Mesenchymal stem cell (in vitro differentiated cells and primary cell): ENCODE results near the gene BCO1.

Experiments used
- DNase-seq: peaks from one replicate; pipeline ENCODE4 v3.0.0-alpha.2; 2013
- H2AFZ ChIP-seq: one replicate; pipeline ENCODE4 v1.6.1; 2013; ENCODE audit warnings: low read depth, mild to moderate bottlenecking, control low read depth, inconsistent platforms, low read length, moderate library complexity
- H2AK5ac ChIP-seq: 2 replicates; pipeline ENCODE4 v1.6.1; 2013; ENCODE audit warnings: low read length, moderate library complexity, mild to moderate bottlenecking, inconsistent platforms; ENCODE audit not compliant: severe bottlenecking
- H2BK120ac ChIP-seq: one replicate; pipeline ENCODE4 v1.6.1; 2013; ENCODE audit warnings: low read depth, mild to moderate bottlenecking, inconsistent platforms, low read length, moderate library complexity
- H2BK12ac ChIP-seq, 2 experiments: one replicate each; pipeline ENCODE4 v1.6.1; 2013; ENCODE audit warnings: inconsistent platforms in 2 of 2, low read length in 2 of 2, mild to moderate bottlenecking in 2 of 2, moderate library complexity in 2 of 2, control low read depth in 1 of 2
- H2BK15ac ChIP-seq: one replicate; pipeline ENCODE4 v1.6.1; 2013; ENCODE audit warnings: mild to moderate bottlenecking, low read depth, inconsistent platforms; ENCODE audit not compliant: poor library complexity, severe bottlenecking
- H2BK5ac ChIP-seq: 2 replicates; pipeline ENCODE4 v1.6.1; 2013; ENCODE audit warnings: low read depth, mild to moderate bottlenecking, low read length, control low read depth, inconsistent platforms; ENCODE audit not compliant: poor library complexity, severe bottlenecking
- H3K14ac ChIP-seq, 2 experiments: one replicate each; pipeline ENCODE4 v1.6.1; 2013; ENCODE audit warnings: inconsistent platforms in 2 of 2, low read length in 2 of 2, control low read depth in 1 of 2, mild to moderate bottlenecking in 1 of 2, moderate library complexity in 1 of 2
- H3K18ac ChIP-seq, 2 experiments: one replicate each; pipeline ENCODE4 v1.6.1; 2013; ENCODE audit warnings: inconsistent platforms in 2 of 2, low read length in 2 of 2, control low read depth in 1 of 2, low read depth in 1 of 2, mild to moderate bottlenecking in 1 of 2
- H3K23ac ChIP-seq, 2 experiments: one replicate each; pipeline ENCODE4 v1.6.1; 2013; ENCODE audit warnings: inconsistent platforms in 2 of 2, low read length in 2 of 2, mild to moderate bottlenecking in 2 of 2, moderate library complexity in 2 of 2, control low read depth in 1 of 2
- H3K27ac ChIP-seq: 2 replicates; pipeline ENCODE4 v1.5.1; 2013; ENCODE audit warnings: mild to moderate bottlenecking, moderate library complexity, low read length, control low read depth, inconsistent platforms; ENCODE audit not compliant: poor library complexity, severe bottlenecking
- H3K27me3 ChIP-seq, 2 experiments: 2 replicates each; pipeline versions ENCODE4 v1.6.1 to v1.7.0; 2013; ENCODE audit warnings: low read length in 2 of 2, mild to moderate bottlenecking in 2 of 2, moderate library complexity in 2 of 2, control low read depth in 1 of 2, inconsistent platforms in 1 of 2; ENCODE audit not compliant: control insufficient read depth in 1 of 2, insufficient read depth in 1 of 2
- H3K36me3 ChIP-seq, 2 experiments: 2 replicates each; pipeline versions ENCODE4 v1.6.1 to v1.7.0; 2013; ENCODE audit warnings: low read length in 2 of 2, control low read depth in 1 of 2, inconsistent platforms in 1 of 2, low read depth in 1 of 2, mild to moderate bottlenecking in 1 of 2; ENCODE audit not compliant: insufficient read depth in 2 of 2, control insufficient read depth in 1 of 2
- H3K4ac ChIP-seq, 2 experiments: one replicate each; pipeline ENCODE4 v1.6.1; 2013; ENCODE audit warnings: inconsistent platforms in 2 of 2, low read length in 2 of 2, mild to moderate bottlenecking in 2 of 2, moderate library complexity in 2 of 2, control low read depth in 1 of 2, low read depth in 1 of 2
- H3K4me1 ChIP-seq: 2 replicates; pipeline ENCODE4 v1.6.1; 2013; ENCODE audit warnings: low read depth, low read length, control low read depth; ENCODE audit not compliant: control insufficient read depth, insufficient read depth
- H3K4me2 ChIP-seq: 2 replicates; pipeline ENCODE4 v1.6.1; 2013; ENCODE audit warnings: low read length, mild to moderate bottlenecking, inconsistent platforms; ENCODE audit not compliant: poor library complexity, severe bottlenecking
- H3K4me3 ChIP-seq, 2 experiments: 2 replicates each; pipeline versions ENCODE4 v1.5.1 to v1.7.0; 2013; ENCODE audit warnings: low read length in 2 of 2, mild to moderate bottlenecking in 2 of 2, control low read depth in 1 of 2, low read depth in 1 of 2; ENCODE audit not compliant: insufficient read depth in 1 of 2
- H3K79me1 ChIP-seq: replicated peaks from 2 replicates; pipeline ENCODE4 v1.6.1; 2013; ENCODE audit warnings: mild to moderate bottlenecking, control low read depth, low read length, inconsistent platforms; ENCODE audit not compliant: poor library complexity, severe bottlenecking
- H3K9ac ChIP-seq: 2 replicates; pipeline ENCODE4 v1.7.0; 2013; ENCODE audit warnings: mild to moderate bottlenecking, low read length, moderate library complexity
- H3K9me3 ChIP-seq: 2 replicates; pipeline ENCODE4 v1.7.0; 2013; ENCODE audit warnings: mild to moderate bottlenecking, low read length; ENCODE audit not compliant: control insufficient read depth
- H4K8ac ChIP-seq: one replicate; pipeline ENCODE4 v1.6.1; 2013; ENCODE audit warnings: inconsistent platforms, mild to moderate bottlenecking, low read length, moderate library complexity
- H4K91ac ChIP-seq: one replicate; pipeline ENCODE4 v1.6.1; 2013; ENCODE audit warnings: mild to moderate bottlenecking, low read length, inconsistent platforms
- WGBS: methylation state at CpG from one replicate; pipeline ENCODE4 v1.1.7; 2013; ENCODE audit warnings: mixed read lengths; 5-methylcytosine and 5-hydroxymethylcytosine counted together

Gene BCO1

GRCh38 chr16:81278526-81278925 lies 40.0 kb downstream of the BCO1 start:
- H3K23ac ChIP-seq: no peak overlapping the region
- no peak overlapping the region for H3K9ac ChIP-seq
- no peak overlapping the region for H4K8ac ChIP-seq
- no peak overlapping the region for H2BK12ac ChIP-seq
- H3K4me1 ChIP-seq: no peaks in the 10 kb centered on the region
- no peak overlapping the region for H2BK120ac ChIP-seq
- no peak overlapping the region for H3K18ac ChIP-seq
- H3K9me3 ChIP-seq: no peaks in the 10 kb centered on the region
- H2BK15ac ChIP-seq: no peak overlapping the region
- no peak overlapping the region for H2AFZ ChIP-seq
- no peak overlapping the region for H2BK5ac ChIP-seq
- H3K79me1 ChIP-seq: no peaks in the 10 kb centered on the region
- H3K4me3 ChIP-seq: no peak overlapping the region
- H3K27me3 ChIP-seq: no peaks in the 10 kb centered on the region
- no peak overlapping the region for H3K4me2 ChIP-seq
- H3K36me3 ChIP-seq: no peaks in the 10 kb centered on the region
- no peak overlapping the region for H3K27ac ChIP-seq
- H3K14ac ChIP-seq: no peak overlapping the region
- H4K91ac ChIP-seq: no peak overlapping the region
- 93% methylated on average over 3 of the region's 4 CpGs for WGBS
- H3K4ac ChIP-seq: no peak overlapping the region
- H2AK5ac ChIP-seq: no peak overlapping the region
- no peak for DNase-seq

GRCh38 chr16:81279392-81279791 lies 40.9 kb downstream of the BCO1 start:
- no peak overlapping the region for H3K18ac ChIP-seq
- no peaks in the 10 kb centered on the region for H3K36me3 ChIP-seq
- no peak overlapping the region for H3K4ac ChIP-seq
- H3K14ac ChIP-seq: no peak overlapping the region
- H3K27ac ChIP-seq: no peak overlapping the region
- H2BK15ac ChIP-seq: no peak overlapping the region
- no peak overlapping the region for H3K9ac ChIP-seq
- no peak overlapping the region for H2AK5ac ChIP-seq
- H2BK12ac ChIP-seq: no peak overlapping the region
- no peak overlapping the region for H2AFZ ChIP-seq
- no peak overlapping the region for H3K23ac ChIP-seq
- no peak overlapping the region for H3K4me3 ChIP-seq
- H2BK5ac ChIP-seq: no peak overlapping the region
- H3K9me3 ChIP-seq: no peaks in the 10 kb centered on the region
- no peaks in the 10 kb centered on the region for H3K4me1 ChIP-seq
- no peak overlapping the region for H4K8ac ChIP-seq
- no peaks in the 10 kb centered on the region for H3K27me3 ChIP-seq
- WGBS: no CpG with 5 or more reads among the region's 4 CpGs
- no peak overlapping the region for H3K4me2 ChIP-seq
- H4K91ac ChIP-seq: no peak overlapping the region
- H2BK120ac ChIP-seq: no peak overlapping the region
- peak; percentile 17 for DNase-seq
- no peaks in the 10 kb centered on the region for H3K79me1 ChIP-seq

- no peak overlapping the region for H3K18ac ChIP-seq
- H3K9me3 ChIP-seq: no peaks in the 10 kb centered on the region
- no peak overlapping the region for H4K8ac ChIP-seq
- H3K79me1 ChIP-seq: no peaks in the 10 kb centered on the region
- H3K4me2 ChIP-seq: no peak overlapping the region
- H3K9ac ChIP-seq: no peak overlapping the region
- WGBS: 66% methylated on average over 2 of the region's 3 CpGs
- no peak overlapping the region for H3K4me3 ChIP-seq
- no peak overlapping the region for H2BK120ac ChIP-seq
- H2AFZ ChIP-seq: no peak overlapping the region
- no peak overlapping the region for H2BK15ac ChIP-seq
- H2AK5ac ChIP-seq: no peak overlapping the region
- H3K27me3 ChIP-seq: no peaks in the 10 kb centered on the region
- no peak overlapping the region for H3K14ac ChIP-seq
- H4K91ac ChIP-seq: no peak overlapping the region
- peak; percentile 5 for DNase-seq
- no peaks in the 10 kb centered on the region for H3K36me3 ChIP-seq
- no peaks in the 10 kb centered on the region for H3K4me1 ChIP-seq
- H2BK5ac ChIP-seq: no peak overlapping the region
- H2BK12ac ChIP-seq: no peak overlapping the region
- no peak overlapping the region for H3K23ac ChIP-seq
- no peak overlapping the region for H3K4ac ChIP-seq
- H3K27ac ChIP-seq: no peak overlapping the region
Observed at GRCh38 chr16:81280393-81280792, 41.9 kb downstream of the BCO1 start.

- Histone ChIP-seq H2BK12ac (no peak overlapping the region), H2BK5ac (no peak overlapping the region), H3K4me1 (no peaks in the 10 kb centered on the region), H3K79me1 (no peaks in the 10 kb centered on the region), H2AFZ (no peak overlapping the region), H2BK15ac (no peak overlapping the region), H2AK5ac (no peak overlapping the region), H3K27ac (no peak overlapping the region), H3K4me2 (no peak overlapping the region), H4K8ac (no peak overlapping the region), H3K4me3 (no peak overlapping the region), H3K36me3 (no peaks in the 10 kb centered on the region), H3K27me3 (peaks cover 0 to 6% of the 10 kb centered on the region in 2 experiments), H3K14ac (no peak overlapping the region), H3K9ac (no peak overlapping the region), H3K9me3 (no peaks in the 10 kb centered on the region), H4K91ac (no peak overlapping the region), H3K4ac (no peak overlapping the region), H3K23ac (no peak overlapping the region), H2BK120ac (no peak overlapping the region), H3K18ac (no peak overlapping the region)
- WGBS: 93% methylated on average over 3 of the region's 3 CpGs
- DNase-seq: no peak
Observed at GRCh38 chr16:81283044-81283443, 44.6 kb downstream of the BCO1 start.
